A673 (cell line): ENCODE measurements around the gene BLOC1S3.

Experiments used
- CTCF ChIP-seq: fragments of 300-800, 200-600 bp; sonication (generic); conservative IDR thresholded peaks from 2 replicates; pipeline ENCODE4 v1.5.1; 2017; ENCODE audit warnings: low read depth, mild to moderate bottlenecking, antibody characterized with exemption, low read length, moderate library complexity, mixed read lengths
- EZH2 ChIP-seq: fragments of 200-600 bp; sonication (generic); IDR thresholded peaks from 2 replicates; pipeline ENCODE4 v1.6.1; 2017; ENCODE audit warnings: borderline replicate concordance, low read depth, mild to moderate bottlenecking, mixed read lengths, antibody characterized with exemption, low read length; ENCODE audit not compliant: poor library complexity, severe bottlenecking

GRCh38 chr19:45195764-45196163, 17.2 kb downstream of the BLOC1S3 start:
- TF ChIP-seq CTCF = no peak
- TF ChIP-seq EZH2 = no peak
